Thyroid gland (tissue), 4 donors: ENCODE measurements around the gene AARS2. TPM values are rescaled to one million over a fixed set of nuclear protein-coding genes. Genes with fewer than 3 reads are reported as not detected.

ENCODE experiments used
- DNase-seq, 2 donors: peaks; one replicate each; pipeline ENCODE4 v3.0.0-alpha.2; 2019
- H3K27ac ChIP-seq, 3 donors: fragments of 200-600 bp; sonication (generic); 1 replicate in 2 of 3; 2 replicates in 1 of 3; pipeline ENCODE4 v1.5.1; 2016 to 2019; ENCODE audit warnings: mild to moderate bottlenecking in 1 of 3, moderate library complexity in 1 of 3
- H3K27me3 ChIP-seq: fragments of 200-600 bp; sonication (generic); one replicate; pipeline ENCODE4 v1.5.1; 2019
- H3K36me3 ChIP-seq, 2 donors: fragments of 200-600 bp; sonication (generic); one replicate each; pipeline ENCODE4 v1.5.1; 2016 to 2019
- H3K4me1 ChIP-seq, 2 donors: fragments of 200-600 bp; sonication (generic); one replicate each; pipeline ENCODE4 v1.5.1; 2017 to 2019
- H3K4me3 ChIP-seq, 3 donors: fragments of 200-600 bp; sonication (generic); replicated peaks in 1 of 3; 1 replicate in 2 of 3; 2 replicates in 1 of 3; pipeline ENCODE4 v1.5.1; 2016; ENCODE audit warnings: mild to moderate bottlenecking in 1 of 3
- H3K9me3 ChIP-seq: fragments of 200-600 bp; sonication (generic); one replicate; pipeline ENCODE4 v1.5.1; 2017
- CTCF ChIP-seq, 6 experiments: fragments of 200-600 bp in 3 of 6; fragments of 450-650 bp in 3 of 6; sonication (generic) in 3 of 6; IDR thresholded peaks; one replicate each; pipeline ENCODE4 v1.5.1; 2016 to 2019; ENCODE audit warnings: antibody characterized with exemption in 6 of 6, mild to moderate bottlenecking in 2 of 6, inconsistent platforms in 1 of 6, moderate library complexity in 1 of 6
- POLR2A ChIP-seq, 2 donors: fragments of 450-650 bp; IDR thresholded peaks; one replicate each; pipeline ENCODE4 v1.6.1; 2017; ENCODE audit warnings: antibody characterized with exemption in 2 of 2, mild to moderate bottlenecking in 2 of 2, moderate library complexity in 1 of 2
- WGBS, 2 donors: methylation state at CpG; one replicate each; pipeline ENCODE4 v1.1.5; 2017; 5-methylcytosine and 5-hydroxymethylcytosine counted together
- intact Hi-C: fragments of 100-400 bp; cut with DNase I; formaldehyde crosslinking; loops from one replicate; pipeline ENCODE4 v1.15.1; 2023
- total RNA-seq, 4 donors: library from RNA; depleted of rRNA; stranded (reverse); fragments of >200 nt; gene quantifications; one replicate each; pipeline ENCODE4 v1.2.3, GENCODE V29; 2016

The AARS2 gene
- total RNA-seq, 4 donors from 2014 or later = 9.7 to 18.0 (median 14.2) TPM

DNA sequence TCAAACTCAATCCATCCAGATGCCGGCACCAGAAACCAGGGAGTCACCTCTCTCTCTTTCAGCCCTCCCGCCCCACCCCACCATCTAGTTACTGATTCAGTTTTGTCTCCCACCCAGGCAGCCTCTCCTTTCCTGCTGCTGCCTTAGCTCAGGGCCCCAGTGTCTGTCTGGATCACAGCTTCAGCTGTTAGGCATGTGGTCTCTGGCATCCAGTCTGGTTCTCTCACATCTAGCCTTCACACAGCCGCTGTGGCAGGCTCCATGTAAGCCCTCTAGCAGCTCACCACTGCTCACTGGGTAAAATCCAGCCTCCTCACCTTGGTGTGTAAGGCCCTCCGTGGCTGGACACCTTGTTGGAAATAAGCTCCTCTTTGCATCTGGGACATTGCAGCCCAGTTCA, 21.3 kb downstream of the AARS2 start:
- H3K27ac ChIP-seq = no peak overlapping the region
- no peak for DNase-seq
- H3K27me3 ChIP-seq = peaks cover 11% of the 10 kb centered on the region

DNA sequence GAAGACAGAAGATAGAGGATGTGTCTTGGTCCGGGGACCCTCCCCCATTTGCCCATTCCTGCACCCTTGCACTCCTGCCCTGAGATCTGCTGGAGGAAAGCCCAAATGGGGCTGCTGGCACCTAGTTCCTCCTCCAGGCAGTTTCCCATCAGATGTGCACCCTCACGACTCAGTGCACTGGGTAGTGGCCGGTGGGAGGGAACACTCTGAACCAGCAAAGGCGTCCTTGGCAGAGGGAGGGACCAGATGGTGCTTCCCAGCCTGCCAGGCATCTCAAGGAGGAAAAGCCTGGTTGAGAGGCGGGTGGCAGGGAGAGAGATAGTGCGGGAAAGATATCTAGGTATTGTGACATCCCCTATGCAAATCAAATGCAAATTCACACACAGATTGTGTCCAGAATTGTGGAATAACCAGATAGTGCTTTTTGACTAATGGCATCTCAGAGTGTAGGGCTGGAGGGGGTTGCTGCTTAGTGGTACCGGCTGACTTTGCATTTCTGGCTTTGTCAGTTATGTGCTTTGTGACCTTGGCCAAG, 23.4 kb downstream of the AARS2 start:
- intact Hi-C loops = no loop called here
- no peak overlapping the region for H3K4me3 ChIP-seq
- H3K36me3 ChIP-seq = no peaks in the 10 kb centered on the region
- H3K27ac ChIP-seq = no peak overlapping the region
- WGBS, 2 donors = 43 to 47% methylated on average over 7 of the region's 7 CpGs
- H3K4me1 ChIP-seq = no peaks in the 10 kb centered on the region
- DNase-seq = peak; percentile 48 to 54
- TF ChIP-seq POLR2A (IDR thresholded peaks at IDR 0.05) (no peak), CTCF (IDR thresholded peaks at IDR 0.05) (no peak)
- peaks cover 4% of the 10 kb centered on the region for H3K27me3 ChIP-seq
- no peaks in the 10 kb centered on the region for H3K9me3 ChIP-seq

More for the DNA sequence above, 21.3 kb downstream of the AARS2 start:
- H3K4me3 ChIP-seq = no peak overlapping the region
- no peak for TF ChIP-seq CTCF (IDR thresholded peaks at IDR 0.05)
- TF ChIP-seq POLR2A (IDR thresholded peaks at IDR 0.05) = no peak
- no peaks in the 10 kb centered on the region for H3K9me3 ChIP-seq
- H3K4me1 ChIP-seq = peaks cover 0 to under 1% of the 10 kb centered on the region in 2 donors
- H3K36me3 ChIP-seq = no peaks in the 10 kb centered on the region
- intact Hi-C loops = no loop called here
- 68 to 78% methylated on average over 4 of the region's 4 CpGs for WGBS, 2 donors

GRCh38 chr6:44286747-44287146, 26.4 kb downstream of the AARS2 start:
- H3K4me1 ChIP-seq = no peaks in the 10 kb centered on the region
- WGBS, 2 donors = 58 to 62% methylated on average over 2 of the region's 2 CpGs
- no peaks in the 10 kb centered on the region for H3K36me3 ChIP-seq
- TF ChIP-seq POLR2A (IDR thresholded peaks at IDR 0.05) (no peak), CTCF (IDR thresholded peaks at IDR 0.05) (no peak)
- DNase-seq = no peak
- no peak overlapping the region for H3K4me3 ChIP-seq
- H3K27ac ChIP-seq = no peak overlapping the region
- H3K9me3 ChIP-seq = no peaks in the 10 kb centered on the region
- intact Hi-C loops = no loop called here
- no peaks in the 10 kb centered on the region for H3K27me3 ChIP-seq

- WGBS, 2 donors = 87 to 91% methylated on average over 11 to 12 of the region's 12 CpGs
- no peak overlapping the region for H3K4me3 ChIP-seq
- no peaks in the 10 kb centered on the region for H3K9me3 ChIP-seq
- no peaks in the 10 kb centered on the region for H3K4me1 ChIP-seq
- no peaks in the 10 kb centered on the region for H3K27me3 ChIP-seq
- H3K36me3 ChIP-seq = no peaks in the 10 kb centered on the region
- DNase-seq = no peak
- intact Hi-C loops = no loop called here
- H3K27ac ChIP-seq = no peak overlapping the region
- TF ChIP-seq POLR2A (IDR thresholded peaks at IDR 0.05) = no peak
These were observed 26.9 kb downstream of the AARS2 start for GRCh38 chr6:44286285-44286565.

- H3K27me3 ChIP-seq = no peaks in the 10 kb centered on the region
- 62 to 75% methylated on average over 15 to 25 of the region's 25 CpGs for WGBS, 2 donors
- H3K4me3 ChIP-seq = no peak overlapping the region
- DNase-seq = no peak
- H3K9me3 ChIP-seq = no peaks in the 10 kb centered on the region
- H3K36me3 ChIP-seq = no peaks in the 10 kb centered on the region
- intact Hi-C loops = no loop called here
- H3K4me1 ChIP-seq = no peaks in the 10 kb centered on the region
- no peak overlapping the region for H3K27ac ChIP-seq
- TF ChIP-seq CTCF (IDR thresholded peaks at IDR 0.05) (no peak), POLR2A (IDR thresholded peaks at IDR 0.05) (no peak)
These were observed 27.4 kb downstream of the AARS2 start for GRCh38 chr6:44285552-44286284.
